Activated T-cell treated with anti-CD3 and anti-CD28 coated beads, Interleukin-2, amount 50 U/mL, for 24 hours (primary cell): Measurements from ENCODE around the gene SOAT2.
A peak's percentile ranks its signal among the peaks of the same experiment; 100 is the strongest.
"Not testable (repeated sequence)": the region's sequence is repeated elsewhere in the genome, so short reads cannot be mapped to it uniquely, and the experiment has no call there.

Experiments
- DNase-seq: peaks from one replicate; pipeline ENCODE4 v3.0.0-alpha.2; 2020
- H3K27ac Mint-ChIP-seq: 2 replicates; pipeline ENCODE4 v1.8.0; 2020; ENCODE audit warnings: mild to moderate bottlenecking, mixed read lengths
- H3K27me3 Mint-ChIP-seq: 2 replicates; pipeline ENCODE4 v1.8.0; 2020; ENCODE audit warnings: mixed read lengths
- H3K36me3 Mint-ChIP-seq: 2 replicates; pipeline ENCODE4 v1.8.0; 2020; ENCODE audit warnings: low read depth, mixed read lengths
- H3K4me1 Mint-ChIP-seq: 2 replicates; pipeline ENCODE4 v1.8.0; 2020; ENCODE audit warnings: low read depth, mixed read lengths
- H3K4me3 Mint-ChIP-seq: 2 replicates; pipeline ENCODE4 v1.8.0; 2020; ENCODE audit warnings: mild to moderate bottlenecking, moderate library complexity, mixed read lengths
- H3K9me3 Mint-ChIP-seq: 2 replicates; pipeline ENCODE4 v1.8.0; 2020; ENCODE audit warnings: mixed read lengths

SOAT2 gene

DNA sequence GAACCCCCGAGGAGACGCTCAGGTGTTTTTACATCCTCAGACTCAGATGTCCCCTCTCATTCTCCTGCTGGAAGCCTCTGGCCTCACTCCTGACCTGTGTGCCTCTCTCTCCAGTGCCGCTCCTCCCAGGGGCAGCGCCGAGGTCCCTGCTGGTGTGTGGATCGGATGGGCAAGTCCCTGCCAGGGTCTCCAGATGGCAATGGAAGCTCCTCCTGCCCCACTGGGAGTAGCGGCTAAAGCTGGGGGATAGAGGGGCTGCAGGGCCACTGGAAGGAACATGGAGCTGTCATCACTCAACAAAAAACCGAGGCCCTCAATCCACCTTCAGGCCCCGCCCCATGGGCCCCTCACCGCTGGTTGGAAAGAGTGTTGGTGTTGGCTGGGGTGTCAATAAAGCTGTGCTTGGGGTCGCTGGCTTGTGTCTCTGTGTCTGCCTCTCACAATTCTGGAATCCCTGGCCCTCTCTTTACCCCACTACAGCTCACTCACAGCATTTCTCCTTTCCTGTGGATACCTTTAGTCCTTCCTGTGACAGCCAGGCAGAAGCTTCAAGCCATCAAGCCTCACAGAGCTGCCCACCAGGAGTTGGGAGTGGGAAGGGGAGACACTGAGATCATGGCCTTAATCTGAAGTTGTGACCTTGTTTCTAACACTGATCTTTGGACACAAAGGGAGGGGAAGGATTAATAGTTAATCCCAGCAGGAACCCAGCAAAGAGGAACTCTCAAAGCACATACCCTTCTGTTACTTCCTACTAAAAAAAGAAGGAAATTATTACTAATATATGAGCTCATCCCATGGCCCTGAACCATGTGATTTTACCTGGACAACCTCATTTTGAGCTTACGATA is 1.1 kb upstream of the SOAT2 start:
- Mint-ChIP-seq H3K9me3 (no peaks in the 10 kb centered on the region), H3K27ac (peak overlapping the region; percentile 83), H3K4me3 (no peak overlapping the region), H3K4me1 (peaks cover 46% of the 10 kb centered on the region), H3K36me3 (no peaks in the 10 kb centered on the region), H3K27me3 (peaks cover under 1% of the 10 kb centered on the region)
- DNase-seq = no peak

DNA sequence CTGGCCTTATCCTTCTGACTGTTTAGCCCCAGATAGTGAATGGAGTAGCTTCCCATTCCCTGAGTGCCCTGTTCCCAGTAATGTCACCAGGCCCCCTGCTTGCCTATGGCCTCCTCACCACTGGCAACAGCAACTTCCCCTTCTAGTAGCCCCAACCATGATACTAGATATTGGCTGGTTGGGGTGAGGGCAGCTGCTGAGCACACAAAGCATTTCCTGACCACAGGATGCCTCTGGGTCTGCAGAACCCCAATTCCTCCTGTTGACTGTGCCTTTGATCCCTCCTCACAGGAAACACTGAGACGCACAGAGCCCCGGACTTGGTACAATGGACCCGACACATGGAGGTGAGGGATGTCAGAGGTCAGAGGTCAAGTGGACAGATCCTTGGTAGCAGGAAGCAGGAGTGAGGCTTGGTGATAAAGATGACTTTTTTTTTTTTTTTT is 597 bp downstream of the SOAT2 start:
- peak overlapping the region; percentile 57 for H3K27ac Mint-ChIP-seq
- H3K36me3 Mint-ChIP-seq = no peaks in the 10 kb centered on the region
- H3K4me1 Mint-ChIP-seq = peaks cover 31% of the 10 kb centered on the region
- DNase-seq = no peak
- H3K27me3 Mint-ChIP-seq = no peaks in the 10 kb centered on the region
- no peak overlapping the region for H3K4me3 Mint-ChIP-seq
- no peaks in the 10 kb centered on the region for H3K9me3 Mint-ChIP-seq

DNA sequence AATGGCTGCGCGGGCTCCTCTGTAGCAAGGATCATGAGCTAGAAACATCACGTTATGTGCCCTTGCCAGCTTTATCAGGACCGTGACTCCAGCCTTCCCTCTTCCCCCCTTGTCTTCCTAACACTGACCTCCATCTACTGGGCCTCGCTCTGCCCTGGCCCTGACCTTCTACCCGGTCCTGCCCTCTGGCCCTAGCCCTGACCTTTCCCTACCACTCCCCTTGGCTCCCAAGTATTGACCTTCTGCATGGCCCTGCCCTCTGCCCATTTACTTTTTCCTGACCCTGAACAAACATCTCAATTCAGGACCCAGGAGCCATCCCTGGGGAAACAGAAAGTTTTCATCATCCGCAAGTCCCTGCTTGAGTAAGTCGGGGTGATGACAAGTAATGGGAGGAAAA is 2.0 kb downstream of the SOAT2 start:
- Mint-ChIP-seq H3K27me3 (no peaks in the 10 kb centered on the region), H3K36me3 (no peaks in the 10 kb centered on the region), H3K9me3 (no peaks in the 10 kb centered on the region)

DNA sequence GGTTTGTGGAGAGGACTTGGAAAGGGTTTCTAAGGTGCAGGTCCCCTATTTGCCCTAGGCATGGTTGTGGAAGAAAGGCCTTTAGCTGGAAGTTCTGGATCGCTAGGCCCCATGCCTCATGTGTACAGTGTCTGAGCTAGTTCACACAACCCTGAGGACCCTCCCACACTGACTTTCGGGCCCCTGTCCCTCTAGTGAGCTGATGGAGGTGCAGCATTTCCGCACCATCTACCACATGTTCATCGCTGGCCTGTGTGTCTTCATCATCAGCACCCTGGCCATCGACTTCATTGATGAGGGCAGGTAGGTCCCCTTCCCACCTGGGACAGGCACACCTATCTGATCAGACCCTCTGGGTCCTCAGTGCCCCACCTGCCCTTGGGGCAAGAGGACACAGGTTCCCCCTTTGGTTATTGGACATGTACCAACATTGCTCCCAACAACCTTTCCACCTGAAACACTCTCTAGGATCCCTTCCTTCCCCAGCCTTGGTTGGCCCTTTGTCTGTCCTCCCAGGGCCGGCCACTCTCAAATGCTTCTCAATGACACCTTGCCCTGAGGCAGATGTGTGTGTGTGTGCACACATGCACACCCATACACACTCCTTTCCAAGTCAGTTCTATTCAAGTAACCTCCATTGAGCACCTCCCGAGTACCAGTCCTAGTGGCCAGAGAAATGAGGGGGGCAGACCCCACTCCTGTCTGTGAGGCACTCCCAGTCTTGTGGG is 2.6 kb downstream of the SOAT2 start:
- no peak for DNase-seq
- Mint-ChIP-seq H3K27me3 (no peaks in the 10 kb centered on the region), H3K27ac (no peak overlapping the region), H3K4me1 (peaks cover 25% of the 10 kb centered on the region), H3K4me3 (no peak overlapping the region), H3K36me3 (no peaks in the 10 kb centered on the region), H3K9me3 (no peaks in the 10 kb centered on the region)

More for the DNA sequence above, 2.0 kb downstream of the SOAT2 start:
- no peak for DNase-seq
- Mint-ChIP-seq H3K4me1 (peaks cover 25% of the 10 kb centered on the region), H3K27ac (no peak overlapping the region), H3K4me3 (no peak overlapping the region)

DNA sequence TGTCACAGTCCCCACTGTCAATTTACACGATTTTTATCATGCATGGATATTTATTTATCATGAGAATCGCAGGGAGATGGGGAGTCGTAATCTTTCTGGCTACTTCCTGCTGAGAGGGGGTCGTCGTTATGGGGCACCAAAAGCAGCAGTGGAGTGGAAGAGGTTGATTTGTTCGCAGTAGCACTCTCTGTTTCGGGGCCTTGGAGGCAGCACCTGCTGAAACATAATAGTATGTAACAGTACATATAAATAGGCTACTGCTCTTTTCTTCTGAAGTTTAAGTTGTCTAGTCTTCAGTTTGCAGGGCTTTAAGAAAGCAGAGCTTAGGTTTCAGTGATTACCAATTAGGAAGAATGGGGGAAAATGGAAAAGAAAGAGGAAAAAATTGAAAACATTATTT is 3.8 kb downstream of the SOAT2 start:
- H3K4me1 Mint-ChIP-seq = peaks cover 23% of the 10 kb centered on the region
- H3K27ac Mint-ChIP-seq = no peak overlapping the region
- no peaks in the 10 kb centered on the region for H3K36me3 Mint-ChIP-seq
- no peaks in the 10 kb centered on the region for H3K27me3 Mint-ChIP-seq
- no peaks in the 10 kb centered on the region for H3K9me3 Mint-ChIP-seq
- no peak overlapping the region for H3K4me3 Mint-ChIP-seq
- DNase-seq = no peak

DNA sequence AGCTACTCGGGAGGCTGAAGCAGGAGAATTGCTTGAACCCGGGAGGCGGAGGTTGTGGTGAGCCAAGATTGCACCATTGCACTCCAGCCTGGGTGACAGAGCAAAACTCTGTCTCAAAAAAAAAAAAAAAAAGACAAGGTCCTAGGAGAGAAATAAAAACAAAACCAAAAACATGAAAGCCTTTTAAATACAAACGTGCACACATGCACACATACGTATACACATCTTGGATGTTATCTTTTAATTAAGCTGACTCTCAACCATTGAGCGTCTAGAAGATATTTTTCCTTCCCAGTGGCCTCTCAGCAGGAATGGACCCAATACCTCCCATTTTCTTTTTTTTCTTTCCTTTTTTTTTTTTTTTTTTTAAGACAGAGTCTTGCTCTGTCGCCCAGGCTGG is 9.1 kb downstream of the SOAT2 start:
- not testable (repeated sequence) for H3K4me1 Mint-ChIP-seq, H3K4me3 Mint-ChIP-seq, H3K27me3 Mint-ChIP-seq, DNase-seq, H3K36me3 Mint-ChIP-seq, H3K9me3 Mint-ChIP-seq, H3K27ac Mint-ChIP-seq

DNA sequence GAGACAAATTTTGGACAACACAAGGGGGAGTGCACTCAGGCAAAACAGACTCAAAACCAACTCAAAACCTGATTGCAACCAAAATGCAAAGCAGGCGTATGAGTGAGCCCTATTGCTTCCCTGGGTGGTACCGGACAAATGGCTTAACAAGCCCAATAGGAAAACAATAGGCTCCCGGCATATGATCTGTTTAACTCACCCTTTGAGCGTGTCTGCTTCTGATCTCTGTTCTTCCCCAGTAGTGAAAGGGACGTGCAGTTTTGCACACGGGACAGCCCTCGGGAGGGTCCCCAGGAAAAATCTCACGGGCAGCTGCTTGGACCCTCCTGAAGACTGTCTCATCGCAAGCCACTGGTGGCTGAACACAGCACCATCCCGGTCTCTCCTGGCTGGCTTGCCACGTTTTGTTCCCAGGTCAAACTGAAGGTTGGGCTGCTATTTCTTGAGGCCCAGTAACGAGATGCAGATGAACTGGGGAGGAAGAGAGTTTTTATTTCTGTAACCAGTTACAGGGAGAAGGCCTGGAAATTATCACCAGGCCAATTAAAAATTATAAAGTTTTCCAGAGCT is 9.9 kb downstream of the SOAT2 start:
- H3K4me1 Mint-ChIP-seq = no peaks in the 10 kb centered on the region
- no peak overlapping the region for H3K4me3 Mint-ChIP-seq
- no peaks in the 10 kb centered on the region for H3K9me3 Mint-ChIP-seq
- H3K27ac Mint-ChIP-seq = no peak overlapping the region
- H3K27me3 Mint-ChIP-seq = no peaks in the 10 kb centered on the region
- no peak for DNase-seq
- no peaks in the 10 kb centered on the region for H3K36me3 Mint-ChIP-seq

DNA sequence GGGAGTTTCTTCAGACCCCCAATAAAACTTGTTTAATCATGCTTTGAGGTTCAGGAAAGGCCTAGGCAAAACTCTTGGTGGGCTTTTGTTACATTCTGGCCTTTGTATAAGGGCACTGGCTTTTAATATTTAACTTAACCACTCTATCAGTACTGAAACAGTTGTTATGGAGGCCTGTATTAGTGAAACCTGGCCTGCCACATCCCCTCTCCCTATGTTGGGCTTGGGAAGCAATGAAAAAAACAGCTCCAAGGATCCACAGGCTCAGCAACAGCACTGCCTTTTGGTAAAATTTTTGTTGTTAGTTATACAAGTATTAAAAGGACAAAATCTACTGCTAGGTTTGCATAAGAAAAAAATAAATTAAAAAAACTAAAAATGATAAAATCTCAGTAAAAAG is 10.7 kb downstream of the SOAT2 start:
- Mint-ChIP-seq H3K27me3 (no peaks in the 10 kb centered on the region), H3K4me1 (no peaks in the 10 kb centered on the region), H3K4me3 (no peak overlapping the region), H3K27ac (no peak overlapping the region), H3K9me3 (no peaks in the 10 kb centered on the region), H3K36me3 (no peaks in the 10 kb centered on the region)
- DNase-seq = no peak

DNA sequence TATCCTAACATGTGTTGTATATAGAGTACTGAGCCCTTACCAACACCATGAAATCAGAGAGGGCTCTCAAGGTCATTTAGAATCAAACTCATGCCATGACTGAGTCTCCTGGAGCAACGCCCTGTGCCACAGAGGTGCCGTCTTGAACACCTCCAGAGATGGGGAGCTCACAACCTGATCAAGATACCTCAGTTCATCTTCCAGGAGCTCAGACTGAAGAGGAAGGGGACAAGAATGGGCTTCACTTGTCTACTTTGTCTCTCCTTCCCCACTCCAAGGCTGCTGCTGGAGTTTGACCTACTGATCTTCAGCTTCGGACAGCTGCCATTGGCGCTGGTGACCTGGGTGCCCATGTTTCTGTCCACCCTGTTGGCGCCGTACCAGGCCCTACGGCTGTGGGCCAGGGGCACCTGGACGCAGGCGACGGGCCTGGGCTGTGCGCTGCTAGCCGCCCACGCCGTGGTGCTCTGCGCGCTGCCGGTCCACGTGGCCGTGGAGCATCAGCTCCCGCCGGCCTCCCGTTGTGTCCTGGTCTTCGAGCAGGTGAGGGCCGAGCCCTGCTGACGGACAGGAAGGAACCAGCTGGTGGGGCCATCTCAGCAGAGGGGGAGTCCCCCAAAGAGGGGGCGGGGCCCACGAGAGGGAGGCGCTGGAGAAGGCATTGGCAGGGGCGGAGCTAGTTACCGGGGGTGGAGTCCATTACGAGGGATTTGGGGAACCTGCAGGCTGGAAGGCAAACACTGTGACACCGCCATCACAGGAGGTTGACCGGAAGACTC is 12.0 kb downstream of the SOAT2 start:
- H3K27me3 Mint-ChIP-seq = no peaks in the 10 kb centered on the region
- no peak overlapping the region for H3K27ac Mint-ChIP-seq
- no peaks in the 10 kb centered on the region for H3K4me1 Mint-ChIP-seq
- H3K9me3 Mint-ChIP-seq = no peaks in the 10 kb centered on the region
- no peak overlapping the region for H3K4me3 Mint-ChIP-seq
- DNase-seq = no peak
- H3K36me3 Mint-ChIP-seq = no peaks in the 10 kb centered on the region

DNA sequence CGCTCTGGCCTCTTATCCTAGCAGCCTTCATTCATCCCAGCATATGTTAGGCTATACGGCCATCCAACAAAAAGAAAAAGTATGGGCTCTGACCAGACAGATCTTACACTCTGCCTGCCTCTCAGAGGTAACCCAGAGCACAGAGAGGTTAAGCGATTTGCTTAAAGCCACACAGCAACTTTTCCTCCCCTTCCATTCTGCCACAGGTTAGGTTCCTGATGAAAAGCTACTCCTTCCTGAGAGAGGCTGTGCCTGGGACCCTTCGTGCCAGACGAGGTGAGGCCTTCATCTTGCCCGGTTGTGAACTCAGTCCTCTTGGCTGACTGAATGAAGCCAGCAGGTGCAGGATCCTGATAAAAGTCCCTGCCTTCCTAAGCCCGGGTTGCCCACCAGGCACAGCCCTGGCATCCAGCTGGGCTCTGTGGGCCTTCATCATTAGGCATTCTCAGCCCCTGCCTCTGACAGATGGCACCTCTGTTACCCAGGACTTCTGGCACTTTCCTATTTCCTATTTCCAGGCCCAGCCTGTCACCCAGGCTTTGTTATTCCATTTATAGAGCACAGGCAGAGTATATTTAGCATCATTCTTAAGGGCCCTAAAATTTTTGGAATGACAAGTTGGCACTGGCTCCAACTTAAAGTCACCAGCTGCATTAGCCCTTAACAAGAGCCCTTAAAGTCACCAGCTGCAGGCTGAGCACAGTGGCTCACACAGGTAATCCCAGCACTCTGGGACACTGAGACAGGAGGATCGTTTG is 12.8 kb downstream of the SOAT2 start:
- H3K9me3 Mint-ChIP-seq = no peaks in the 10 kb centered on the region
- DNase-seq = no peak
- no peaks in the 10 kb centered on the region for H3K4me1 Mint-ChIP-seq
- H3K27ac Mint-ChIP-seq = no peak overlapping the region
- no peak overlapping the region for H3K4me3 Mint-ChIP-seq
- H3K36me3 Mint-ChIP-seq = no peaks in the 10 kb centered on the region
- H3K27me3 Mint-ChIP-seq = no peaks in the 10 kb centered on the region

DNA sequence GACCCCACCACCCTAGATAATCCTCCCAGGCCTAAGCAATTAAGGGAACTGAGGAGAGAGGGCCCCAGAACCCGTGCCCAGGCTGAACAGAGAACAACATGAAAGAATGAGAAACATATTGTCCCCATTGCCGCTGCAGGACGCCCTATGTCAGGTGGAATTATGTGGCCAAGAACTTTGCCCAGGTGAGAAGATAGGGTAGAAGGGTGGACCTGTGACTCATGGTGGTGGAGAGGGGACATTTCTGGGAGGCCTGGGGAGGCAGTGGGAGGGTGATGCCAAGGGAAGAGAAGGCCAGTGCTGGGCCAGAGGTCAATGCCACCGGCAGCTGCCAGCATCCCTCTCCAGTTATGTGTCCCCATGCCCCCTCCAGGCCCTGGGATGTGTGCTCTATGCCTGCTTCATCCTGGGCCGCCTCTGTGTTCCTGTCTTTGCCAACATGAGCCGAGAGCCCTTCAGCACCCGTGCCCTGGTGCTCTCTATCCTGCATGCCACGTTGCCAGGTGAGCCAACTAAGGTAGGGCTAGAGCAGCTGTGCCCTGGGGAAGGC is 15.5 kb downstream of the SOAT2 start:
- Mint-ChIP-seq H3K4me3 (no peak overlapping the region), H3K27me3 (no peaks in the 10 kb centered on the region), H3K36me3 (no peaks in the 10 kb centered on the region), H3K27ac (no peak overlapping the region), H3K9me3 (no peaks in the 10 kb centered on the region), H3K4me1 (no peaks in the 10 kb centered on the region)
- no peak for DNase-seq

DNA sequence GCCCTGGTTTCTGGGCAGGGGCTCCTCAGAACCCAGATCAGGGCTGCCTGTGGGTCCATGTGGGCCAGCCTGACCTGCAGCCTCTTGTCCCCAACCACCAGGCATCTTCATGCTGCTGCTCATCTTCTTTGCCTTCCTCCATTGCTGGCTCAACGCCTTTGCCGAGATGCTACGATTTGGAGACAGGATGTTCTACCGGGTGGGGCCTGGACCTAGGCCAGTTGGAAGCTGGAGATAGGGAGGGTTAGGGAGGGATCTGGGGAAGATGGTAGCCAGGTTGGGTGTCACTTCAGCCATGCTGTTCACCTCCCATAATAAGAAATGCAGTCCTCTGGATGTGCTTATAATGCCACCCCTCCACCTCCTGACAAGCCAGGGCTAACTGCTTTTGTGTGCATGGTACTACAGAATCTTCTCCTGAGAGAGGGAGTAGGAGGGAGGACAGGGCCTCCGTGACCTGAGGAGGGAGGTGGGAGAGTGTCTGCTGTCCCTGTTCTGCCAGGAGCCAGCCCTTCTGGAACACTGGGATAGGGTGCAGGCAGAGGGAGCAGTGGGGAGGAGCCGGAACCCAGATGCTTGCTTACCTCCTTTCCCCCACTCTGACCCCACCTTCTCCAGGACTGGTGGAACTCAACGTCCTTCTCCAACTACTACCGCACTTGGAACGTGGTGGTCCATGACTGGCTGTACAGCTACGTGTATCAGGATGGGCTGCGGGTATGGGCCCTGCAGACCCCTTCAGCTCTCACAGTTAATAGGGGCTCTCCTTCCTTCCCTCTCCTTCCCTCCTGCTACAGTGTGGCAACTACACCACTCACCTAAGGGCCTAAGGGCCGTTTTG is 17.6 kb downstream of the SOAT2 start:
- Mint-ChIP-seq H3K27ac (no peak overlapping the region), H3K4me1 (no peaks in the 10 kb centered on the region), H3K4me3 (no peak overlapping the region), H3K36me3 (no peaks in the 10 kb centered on the region), H3K9me3 (no peaks in the 10 kb centered on the region), H3K27me3 (no peaks in the 10 kb centered on the region)
- no peak for DNase-seq

DNA sequence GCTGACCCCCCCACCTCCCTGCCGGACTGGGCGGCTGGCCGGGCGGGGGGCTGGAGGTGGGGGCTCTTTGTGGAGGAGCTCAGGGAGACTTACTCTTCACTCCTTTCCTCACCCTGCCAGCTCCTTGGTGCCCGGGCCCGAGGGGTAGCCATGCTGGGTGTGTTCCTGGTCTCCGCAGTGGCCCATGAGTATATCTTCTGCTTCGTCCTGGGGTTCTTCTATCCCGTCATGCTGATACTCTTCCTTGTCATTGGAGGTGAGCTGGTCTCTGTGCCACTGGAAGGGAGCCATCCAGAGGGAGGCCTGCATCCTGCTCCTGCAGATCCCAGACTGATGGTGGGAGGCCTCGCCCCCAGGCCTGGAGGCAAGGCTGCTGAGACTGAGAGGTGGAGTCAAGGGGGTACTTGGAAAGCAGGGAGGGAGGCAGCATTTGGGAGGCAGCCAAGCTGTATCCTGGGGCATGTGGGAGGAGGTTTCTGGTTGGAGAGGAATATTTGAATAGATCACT is 19.7 kb downstream of the SOAT2 start:
- DNase-seq = no peak
- H3K27ac Mint-ChIP-seq = no peak overlapping the region
- no peak overlapping the region for H3K4me3 Mint-ChIP-seq
- H3K27me3 Mint-ChIP-seq = no peaks in the 10 kb centered on the region
- H3K9me3 Mint-ChIP-seq = no peaks in the 10 kb centered on the region
- H3K36me3 Mint-ChIP-seq = no peaks in the 10 kb centered on the region
- no peaks in the 10 kb centered on the region for H3K4me1 Mint-ChIP-seq
